ENCODE data around the gene PKD2.

GRCh38 chr4:88110826-88111225 lies 103.4 kb downstream of the PKD2 start:
- TF ChIP-seq POLR2AphosphoS5 (IDR thresholded peaks at IDR 0.05; ENCODE audit: low read depth, low read length): no peak
- no peak for TF ChIP-seq POLR2A (IDR thresholded peaks at IDR 0.05; ENCODE audit: low read depth, low read length)
- no peak for TF ChIP-seq TAF1 (IDR thresholded peaks at IDR 0.05; ENCODE audit: borderline replicate concordance, low read depth, low read length)

Data from GM12892 (cell line).